Measurements from ENCODE around the gene FRY.

The FRY gene

DNA sequence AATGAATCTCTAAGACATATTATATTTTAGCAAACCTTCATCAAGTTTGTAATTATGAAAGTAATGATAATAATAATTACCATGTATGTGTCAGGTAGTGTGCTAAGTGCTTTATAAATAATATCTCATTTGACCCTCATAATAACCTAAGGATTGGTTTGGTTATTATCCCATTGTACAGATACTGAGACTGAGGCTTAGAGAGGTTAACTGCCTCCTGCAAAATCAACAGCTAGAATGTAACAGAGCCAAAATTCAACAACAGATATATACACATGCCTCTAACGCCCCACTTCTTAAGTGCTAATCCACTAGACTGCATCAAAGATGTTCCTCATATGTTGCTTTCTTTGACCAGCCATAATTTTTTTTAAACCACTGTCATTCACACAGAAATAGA, 142.8 kb downstream of the FRY start:
- DNase-seq (ENCODE audit: low read depth in 2 of 2), result no peak

- DNase-seq (ENCODE audit: low read depth in 2 of 2), result no peak
Measured at GRCh38 chr13:32175307-32175706, 143.7 kb downstream of the FRY start.

GRCh38 chr13:32175943-32176342, 144.4 kb downstream of the FRY start:
- DNase-seq (ENCODE audit: low read depth in 2 of 2), result no peak

DNA sequence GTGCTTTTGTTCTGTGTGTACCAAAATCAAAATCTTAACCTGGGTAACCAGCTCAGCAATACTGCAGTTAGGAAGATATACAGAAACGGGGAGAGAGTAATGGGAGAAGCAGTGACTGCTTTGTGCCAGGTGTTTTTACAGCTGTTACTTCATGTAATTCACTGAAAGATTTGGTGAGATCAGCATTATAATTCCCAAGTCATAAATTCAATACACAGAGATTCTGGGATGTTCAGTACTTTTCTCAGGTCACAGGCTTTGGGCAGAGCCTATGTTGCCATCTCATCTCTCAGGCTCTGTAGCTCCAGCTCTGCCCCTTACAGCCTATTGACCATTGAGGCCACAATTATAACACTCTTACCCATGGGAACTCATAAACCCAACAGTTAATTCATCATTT, 145.1 kb downstream of the FRY start:
- no peak for DNase-seq (ENCODE audit: low read depth in 2 of 2)

- DNase-seq (ENCODE audit: low read depth in 2 of 2), result no peak
Measured at GRCh38 chr13:32178763-32179162, 147.2 kb downstream of the FRY start.

DNA sequence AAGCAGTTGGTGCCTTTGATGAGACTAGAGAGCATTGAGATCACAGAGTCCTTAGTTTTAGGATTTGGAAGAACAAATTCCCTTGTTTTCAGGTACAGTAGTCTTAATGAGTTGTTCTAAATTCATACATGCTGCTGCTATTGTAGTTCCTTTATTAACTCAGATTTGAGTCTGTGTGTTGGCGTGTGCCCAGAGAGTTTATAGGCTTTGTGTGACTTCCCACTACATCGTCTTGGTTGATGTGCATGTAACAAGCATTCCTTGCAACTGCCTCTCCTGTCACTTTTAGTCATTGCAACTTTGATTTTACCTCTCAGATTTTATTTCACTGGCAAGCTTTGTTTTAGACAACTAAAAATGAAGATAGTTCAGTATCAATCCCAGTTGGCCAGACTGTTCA, 148.1 kb downstream of the FRY start:
- no peak for DNase-seq (ENCODE audit: low read depth in 2 of 2)

DNA sequence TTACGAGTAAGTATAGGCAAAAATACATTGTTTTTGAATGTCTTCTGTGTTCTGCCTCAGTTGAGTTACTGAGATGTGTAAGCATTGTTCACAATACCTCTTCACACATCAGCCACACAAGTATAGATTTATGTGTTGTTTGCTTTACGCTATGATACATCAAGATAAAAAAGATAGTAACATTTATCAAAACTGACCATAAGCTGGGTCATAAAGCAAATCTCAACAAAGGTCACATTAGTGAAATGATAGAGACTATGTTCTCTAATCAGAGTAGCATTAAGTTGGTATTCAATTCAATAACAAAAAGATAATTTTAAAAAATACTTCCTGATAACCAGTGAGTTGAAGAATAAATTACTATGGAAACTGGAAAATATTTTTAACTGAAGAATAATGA, 156.1 kb downstream of the FRY start:
- DNase-seq (ENCODE audit: low read depth in 2 of 2), result no peak

DNA sequence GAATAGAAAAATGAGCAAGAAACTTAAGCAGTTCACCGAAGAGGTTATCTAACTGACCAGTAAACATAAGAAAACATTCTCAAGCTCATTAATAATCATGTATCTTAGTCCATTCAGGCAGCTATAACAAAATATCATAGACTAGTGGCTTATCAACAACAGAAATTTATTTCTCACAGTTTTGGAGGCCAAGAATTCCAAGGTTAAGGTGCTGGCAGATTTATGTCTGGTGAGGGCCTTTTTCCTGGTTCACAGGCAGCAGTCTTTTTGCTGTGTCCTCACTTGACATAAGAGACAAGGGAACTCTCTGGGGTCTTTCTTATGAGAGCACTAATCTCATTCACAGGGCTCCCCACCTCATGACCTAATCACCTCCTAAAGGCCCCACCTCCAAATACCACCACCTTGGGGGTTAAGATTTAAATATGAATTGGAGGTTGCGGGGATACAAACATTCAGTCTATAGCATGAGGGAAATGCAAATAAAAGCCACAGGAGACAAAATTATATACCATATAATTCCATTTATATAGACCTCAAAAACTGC, 160.0 kb downstream of the FRY start:
- DNase-seq (ENCODE audit: low read depth in 2 of 2), result no peak

DNA sequence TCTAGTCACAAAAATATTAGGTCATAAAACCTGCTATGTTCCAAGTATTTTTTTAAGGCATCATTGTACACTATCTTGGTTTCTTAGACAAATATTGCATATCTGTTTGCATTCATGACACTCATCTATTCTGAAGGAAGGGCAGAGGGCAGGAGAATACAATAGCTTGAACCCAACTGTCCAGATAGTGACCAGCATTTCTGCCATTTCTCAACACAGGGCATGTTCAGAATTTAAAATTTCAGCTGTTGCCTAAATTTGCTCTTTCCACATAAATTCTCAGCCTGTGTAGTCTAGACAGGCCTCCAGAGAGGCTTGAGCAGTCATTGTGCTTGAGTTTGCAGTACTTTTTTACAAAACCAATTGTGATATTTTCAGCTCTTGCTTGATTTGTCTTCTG, 164.1 kb downstream of the FRY start:
- DNase-seq (ENCODE audit: low read depth in 2 of 2), result no peak

DNA sequence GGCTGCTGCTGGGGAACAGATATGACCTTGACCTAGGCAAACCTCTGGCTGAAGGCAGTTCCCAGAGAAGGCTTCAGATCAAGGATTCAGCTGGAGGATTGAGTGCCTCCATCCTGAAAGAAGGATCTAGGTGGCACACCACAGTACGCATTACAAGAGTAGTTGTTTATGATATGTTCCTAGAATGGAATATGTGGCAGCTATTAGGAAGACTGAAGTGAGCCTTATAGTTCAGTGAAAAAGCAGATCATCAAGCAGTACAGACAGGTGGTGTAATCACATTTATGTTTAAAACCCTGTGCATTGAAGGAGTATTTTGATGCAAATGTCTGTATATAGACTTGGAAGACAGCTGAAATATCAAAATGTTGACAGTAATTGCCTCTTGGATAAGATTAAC, 167.6 kb downstream of the FRY start:
- DNase-seq (ENCODE audit: low read depth in 2 of 2), result no peak

DNA sequence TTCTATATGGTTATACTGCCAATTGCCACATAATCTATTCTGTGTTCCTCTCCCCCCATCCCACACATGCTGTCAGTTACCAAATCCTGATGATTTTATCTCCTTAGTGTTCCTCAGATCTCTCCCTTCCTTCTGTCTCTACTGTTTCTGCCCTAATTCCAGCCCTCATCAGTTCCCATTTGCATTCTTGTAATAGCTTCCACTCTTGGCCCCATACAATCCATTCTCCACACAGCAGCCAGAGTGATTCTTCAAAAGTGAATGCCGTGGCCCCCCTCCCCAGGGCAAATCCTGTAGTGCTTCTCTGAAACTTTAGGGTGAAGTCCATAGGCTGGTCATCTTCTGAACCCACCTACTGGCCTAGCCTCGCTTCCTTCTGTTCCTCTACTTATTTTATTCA, 169.2 kb downstream of the FRY start:
- no peak for DNase-seq (ENCODE audit: low read depth in 2 of 2)

- DNase-seq (ENCODE audit: low read depth in 2 of 2), result no peak
Measured at GRCh38 chr13:32201809-32202208, 170.2 kb downstream of the FRY start.

DNA sequence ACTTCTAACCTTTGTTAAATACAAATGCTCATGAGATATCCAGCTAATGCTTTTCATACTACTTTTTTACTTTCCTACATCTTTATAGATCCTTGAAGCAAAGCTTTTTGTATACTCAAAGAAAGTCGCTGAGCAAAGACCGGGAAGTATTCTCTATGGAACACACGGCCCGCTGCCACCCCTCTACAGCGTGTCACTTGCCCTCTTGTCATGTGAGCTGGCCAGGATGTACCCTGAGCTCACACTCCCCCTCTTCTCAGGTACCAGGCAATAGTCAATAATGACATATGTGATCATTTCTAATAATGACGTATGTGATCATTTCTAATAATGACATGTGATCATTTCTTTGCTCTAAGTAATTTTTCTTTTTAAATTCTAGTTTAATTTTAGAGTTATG, 170.7 kb downstream of the FRY start:
- DNase-seq (ENCODE audit: low read depth in 2 of 2), result no peak

GRCh38 chr13:32203221-32203620, 171.6 kb downstream of the FRY start:
- no peak for DNase-seq (ENCODE audit: low read depth in 2 of 2)

DNA sequence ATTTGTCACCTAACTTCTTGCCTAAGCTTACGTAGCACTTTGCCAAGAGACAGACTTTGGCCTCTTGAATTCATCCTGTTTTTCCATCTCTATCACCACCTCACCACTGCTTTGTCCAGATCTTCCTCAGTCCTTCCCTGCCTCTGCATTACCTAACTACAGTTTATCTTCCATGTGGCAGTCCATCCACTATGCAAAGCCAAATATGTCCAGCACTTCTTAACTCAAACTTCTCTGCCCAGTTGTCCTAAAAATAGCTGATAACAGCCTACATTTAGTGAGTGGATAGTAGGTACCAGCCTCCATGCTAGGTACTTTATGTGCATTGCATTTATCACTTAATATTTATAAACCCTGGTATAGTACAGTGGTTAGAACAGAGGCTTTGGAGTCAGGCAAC, 172.2 kb downstream of the FRY start:
- DNase-seq (ENCODE audit: low read depth in 2 of 2), result no peak

GRCh38 chr13:32205431-32206096, 174.0 kb downstream of the FRY start:
- DNase-seq (ENCODE audit: low read depth in 2 of 2), result no peak

- DNase-seq (ENCODE audit: low read depth in 2 of 2), result no peak
Measured at GRCh38 chr13:32206097-32206740, 174.6 kb downstream of the FRY start.

- no peak for DNase-seq (ENCODE audit: low read depth in 2 of 2)
Measured at GRCh38 chr13:32208860-32209259, 177.3 kb downstream of the FRY start.

DNA sequence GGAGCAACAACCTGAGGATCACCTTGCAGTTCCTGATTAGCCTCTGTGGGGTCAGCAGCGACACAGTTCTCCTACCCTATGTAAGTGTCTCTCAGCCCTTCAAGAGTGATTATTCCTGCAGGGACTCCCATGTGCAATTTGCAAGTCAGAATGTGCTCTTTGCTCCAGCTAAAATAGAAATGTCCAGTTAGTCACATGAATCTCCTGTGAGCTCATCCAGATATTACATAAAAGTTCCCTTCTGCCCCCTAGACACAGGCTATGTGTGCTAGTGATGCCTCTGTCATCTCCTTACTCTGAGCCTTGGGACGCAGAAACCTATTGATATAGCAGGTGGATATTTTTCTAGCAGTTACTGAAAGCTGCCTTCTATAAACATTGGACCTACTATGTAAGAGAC, 178.1 kb downstream of the FRY start:
- DNase-seq (ENCODE audit: low read depth in 2 of 2), result no peak

- DNase-seq (ENCODE audit: low read depth in 2 of 2), result no peak
Measured at GRCh38 chr13:32210101-32210500, 178.5 kb downstream of the FRY start.

- no peak for DNase-seq (ENCODE audit: low read depth in 2 of 2)
Measured at GRCh38 chr13:32211813-32212212, 180.2 kb downstream of the FRY start.

DNA sequence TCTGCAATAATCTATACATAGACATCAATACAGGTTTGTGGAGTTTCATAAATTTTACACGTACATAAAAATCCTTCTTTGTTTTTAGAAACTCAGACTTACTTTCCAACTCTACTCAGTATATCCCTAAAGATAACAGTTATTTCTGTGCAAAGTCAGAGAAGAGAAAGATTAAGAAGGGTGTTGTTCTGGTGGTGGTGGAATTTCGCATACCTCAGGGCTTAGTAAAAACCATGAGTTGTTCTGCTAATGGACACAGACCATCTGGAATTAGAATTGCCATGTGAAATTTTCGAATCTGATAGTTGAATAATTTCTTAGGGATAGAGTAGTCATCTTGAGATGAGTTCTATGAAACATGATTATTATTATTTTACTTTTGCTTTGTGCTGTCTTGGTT, 180.8 kb downstream of the FRY start:
- DNase-seq (ENCODE audit: low read depth in 2 of 2), result no peak

DNA sequence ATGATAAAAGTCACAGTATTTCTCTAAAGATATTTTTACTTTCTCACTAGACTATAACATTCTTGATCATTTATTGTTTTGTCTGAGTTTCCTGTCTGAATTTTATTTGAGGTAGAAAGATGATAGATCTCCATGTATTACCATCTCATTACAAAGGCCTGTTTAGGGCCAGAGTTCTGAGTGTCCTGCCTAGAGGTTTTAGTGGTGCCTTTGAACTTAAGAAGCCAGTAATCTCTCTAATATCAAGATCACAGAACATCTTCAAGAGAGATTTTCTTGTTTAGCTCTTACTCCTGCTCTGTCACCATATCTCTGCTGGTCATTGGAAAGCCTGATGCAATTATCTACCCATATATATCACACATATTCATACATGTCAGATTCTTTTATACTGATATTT, 182.1 kb downstream of the FRY start:
- DNase-seq (ENCODE audit: low read depth in 2 of 2), result no peak

DNA sequence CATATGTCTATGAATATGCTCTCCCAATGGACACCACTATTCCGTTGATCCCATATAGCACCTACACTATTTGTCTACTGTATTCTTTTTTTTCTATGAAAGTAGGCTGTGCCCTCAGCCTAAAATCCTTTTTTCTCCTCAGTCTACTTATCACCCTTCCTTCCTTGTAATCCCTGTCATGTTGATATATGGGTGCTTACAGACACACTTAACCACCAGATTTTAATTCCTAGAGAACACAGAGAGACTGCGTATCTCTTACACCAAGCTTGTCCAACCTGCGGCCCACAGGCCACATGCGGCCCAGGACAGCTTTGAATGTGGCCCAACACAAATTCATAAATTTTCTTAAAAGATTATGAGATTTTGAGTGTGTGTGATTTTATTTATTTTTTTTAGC, 182.5 kb downstream of the FRY start:
- no peak for DNase-seq (ENCODE audit: low read depth in 2 of 2)
